GM12891 (cell line): ENCODE measurements around the gene RMDN2.
A peak's percentile ranks its signal among the peaks of the same experiment; 100 is the strongest.

Source experiments
- POLR2A ChIP-seq: IDR thresholded peaks from 2 replicates; pipeline ENCODE4 v1.6.1; 2011; ENCODE audit warnings: low read depth, low read length, control low read depth
- POLR2AphosphoS5 ChIP-seq: IDR thresholded peaks from 2 replicates; pipeline ENCODE4 v1.6.1; 2011; ENCODE audit warnings: low read depth, low read length, control low read depth
- TAF1 ChIP-seq: IDR thresholded peaks from 2 replicates; pipeline ENCODE4 v1.6.1; 2011; ENCODE audit warnings: low read depth, low read length, control low read depth

GRCh38 chr2:38065502-38066135, 140.5 kb downstream of the RMDN2 start:
- TF ChIP-seq POLR2A = peak; percentile 21; the same call in 1 of the 2 replicates
- TF ChIP-seq POLR2AphosphoS5 = no peak
- no peak for TF ChIP-seq TAF1
